HG02642 (cell line): Measurements from ENCODE around the gene DNAH14.
"Not testable (repeated sequence)": the region's sequence is repeated elsewhere in the genome, so short reads cannot be mapped to it uniquely, and the experiment has no call there.

Experiments used
- ATAC-seq: cut with Tn5 transposase; IDR thresholded peaks from one replicate; pipeline ENCODE4 v1.9.1; 2021; ENCODE audit warnings: mild to moderate bottlenecking; ENCODE audit not compliant: unreplicated experiment, poor library complexity

The DNAH14 gene

GRCh38 chr1:224989615-224990014, 60.1 kb downstream of the DNAH14 start:
- no peak for ATAC-seq

- not testable (repeated sequence) for ATAC-seq
These were observed 62.1 kb downstream of the DNAH14 start for GRCh38 chr1:224991550-224991949.

GRCh38 chr1:224995602-224996001, 66.1 kb downstream of the DNAH14 start:
- ATAC-seq = no peak

GRCh38 chr1:224996266-224996665, 66.8 kb downstream of the DNAH14 start:
- no peak for ATAC-seq

- no peak for ATAC-seq
These were observed 68.7 kb downstream of the DNAH14 start for GRCh38 chr1:224998185-224998584.

- no peak for ATAC-seq
These were observed 74.9 kb downstream of the DNAH14 start for GRCh38 chr1:225004396-225004795.

- ATAC-seq = not testable (repeated sequence)
These were observed 76.9 kb downstream of the DNAH14 start for GRCh38 chr1:225006352-225006751.

- ATAC-seq = not testable (repeated sequence)
These were observed 78.6 kb downstream of the DNAH14 start for GRCh38 chr1:225008050-225008449.

- ATAC-seq = no peak
These were observed 91.6 kb downstream of the DNAH14 start for GRCh38 chr1:225021037-225021436.

GRCh38 chr1:225026701-225027100, 97.2 kb downstream of the DNAH14 start:
- no peak for ATAC-seq

- ATAC-seq = not testable (repeated sequence)
These were observed 107.0 kb downstream of the DNAH14 start for GRCh38 chr1:225036441-225036840.

GRCh38 chr1:225042263-225042662, 112.8 kb downstream of the DNAH14 start:
- no peak for ATAC-seq

- no peak for ATAC-seq
These were observed 114.8 kb downstream of the DNAH14 start for GRCh38 chr1:225044258-225044657.

GRCh38 chr1:225049594-225049993, 120.1 kb downstream of the DNAH14 start:
- no peak for ATAC-seq

- ATAC-seq = no peak
These were observed 134.2 kb downstream of the DNAH14 start for GRCh38 chr1:225063722-225064121.

GRCh38 chr1:225070972-225071371, 141.5 kb downstream of the DNAH14 start:
- no peak for ATAC-seq

- ATAC-seq = no peak
These were observed 167.7 kb downstream of the DNAH14 start for GRCh38 chr1:225097175-225097574.

GRCh38 chr1:225111000-225111399, 181.5 kb downstream of the DNAH14 start:
- no peak for ATAC-seq

GRCh38 chr1:225113265-225113664, 183.8 kb downstream of the DNAH14 start:
- ATAC-seq = no peak

GRCh38 chr1:225114354-225114990, 185.0 kb downstream of the DNAH14 start:
- ATAC-seq = no peak

- no peak for ATAC-seq
These were observed 189.8 kb downstream of the DNAH14 start for GRCh38 chr1:225119307-225119706.

- ATAC-seq = no peak
These were observed 191.6 kb downstream of the DNAH14 start for GRCh38 chr1:225121095-225121494.

- no peak for ATAC-seq
These were observed 202.4 kb downstream of the DNAH14 start for GRCh38 chr1:225131869-225132268.
